Kasumi-1 (cell line): ENCODE results near the gene ERN2.

Source experiments
- DNase-seq, 2 experiments: peaks; one replicate each; lab custom pipeline; 2025; lab: John Stamatoyannopoulos, UW

The ERN2 gene

DNA sequence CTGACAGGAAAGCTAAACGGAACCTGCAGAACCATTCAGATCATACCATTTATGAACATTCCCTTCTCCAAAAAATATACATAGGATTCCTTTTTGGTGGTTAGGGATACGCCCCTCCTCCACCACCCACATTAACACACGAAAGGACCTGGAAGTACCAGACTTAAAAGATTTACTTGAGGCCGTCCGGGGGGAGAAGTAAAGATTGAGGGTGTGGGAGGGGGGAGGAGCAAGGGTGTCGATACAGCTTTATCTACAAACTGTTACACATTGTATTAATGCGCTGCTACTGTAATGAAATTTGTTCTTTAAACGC lies 72.4 kb downstream of the ERN2 start:
- DNase-seq = no peak
